OCI-LY7 (cell line): Measurements from ENCODE around the gene CDR2L.

Source experiments
- CTCF ChIP-seq: fragments of 200-600 bp; sonication (generic); conservative IDR thresholded peaks from 2 replicates; pipeline ENCODE4 v1.5.1; 2014; ENCODE audit warnings: mild to moderate bottlenecking, antibody characterized with exemption, low read length, moderate library complexity, mixed read lengths
- EZH2phosphoT487 ChIP-seq: fragments of 200-600 bp; sonication (generic); IDR thresholded peaks from 2 replicates; pipeline ENCODE4 v1.6.1; 2018; ENCODE audit warnings: low read depth, borderline replicate concordance, mild to moderate bottlenecking, mixed run types, antibody characterized with exemption, low read length, moderate library complexity, mixed read lengths

- TF ChIP-seq CTCF = no peak
- no peak for TF ChIP-seq EZH2phosphoT487
Observed at GRCh38 chr17:75036643-75037268, 49.3 kb downstream of the CDR2L start.
